ENCODE results near the gene TEX22. TPM values are rescaled to one million over a fixed set of nuclear protein-coding genes. Genes with fewer than 3 reads are reported as not detected.

TEX22 gene
- total RNA-seq, 1 donor from 2014 or later, result 4.8 TPM

DNA sequence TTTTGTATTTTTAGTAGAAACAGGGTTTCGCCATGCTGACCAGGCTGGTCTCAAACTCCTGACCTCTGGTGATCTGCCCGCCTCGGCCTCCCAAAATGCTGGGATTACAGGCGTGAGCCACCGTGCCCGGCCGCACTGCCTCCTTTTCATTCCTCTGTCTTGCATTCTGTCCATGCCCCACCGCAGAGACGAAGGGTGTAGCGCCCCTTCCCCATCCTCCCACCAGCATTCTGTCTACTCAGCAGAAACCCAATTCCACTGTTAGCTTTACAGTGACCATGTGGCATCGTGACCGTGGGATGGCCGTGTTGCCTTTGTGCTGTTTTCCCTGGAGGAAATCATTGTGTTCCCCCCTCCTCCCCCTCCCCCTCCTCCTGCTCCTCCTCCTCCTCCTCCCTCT is 10.3 kb downstream of the TEX22 start:
- peaks cover 28% of the 10 kb centered on the region for H3K9me3 Mint-ChIP-seq
- no peak for DNase-seq (ENCODE audit: low spot score in 2 of 2, unreplicated experiment in 2 of 2)
- H3K27me3 Mint-ChIP-seq (ENCODE audit: low read depth), result peaks cover 49% of the 10 kb centered on the region
- H3K4me3 Mint-ChIP-seq, result no peak overlapping the region
- peaks cover 7% of the 10 kb centered on the region for H3K36me3 Mint-ChIP-seq
- TF ChIP-seq, protein P1, sequence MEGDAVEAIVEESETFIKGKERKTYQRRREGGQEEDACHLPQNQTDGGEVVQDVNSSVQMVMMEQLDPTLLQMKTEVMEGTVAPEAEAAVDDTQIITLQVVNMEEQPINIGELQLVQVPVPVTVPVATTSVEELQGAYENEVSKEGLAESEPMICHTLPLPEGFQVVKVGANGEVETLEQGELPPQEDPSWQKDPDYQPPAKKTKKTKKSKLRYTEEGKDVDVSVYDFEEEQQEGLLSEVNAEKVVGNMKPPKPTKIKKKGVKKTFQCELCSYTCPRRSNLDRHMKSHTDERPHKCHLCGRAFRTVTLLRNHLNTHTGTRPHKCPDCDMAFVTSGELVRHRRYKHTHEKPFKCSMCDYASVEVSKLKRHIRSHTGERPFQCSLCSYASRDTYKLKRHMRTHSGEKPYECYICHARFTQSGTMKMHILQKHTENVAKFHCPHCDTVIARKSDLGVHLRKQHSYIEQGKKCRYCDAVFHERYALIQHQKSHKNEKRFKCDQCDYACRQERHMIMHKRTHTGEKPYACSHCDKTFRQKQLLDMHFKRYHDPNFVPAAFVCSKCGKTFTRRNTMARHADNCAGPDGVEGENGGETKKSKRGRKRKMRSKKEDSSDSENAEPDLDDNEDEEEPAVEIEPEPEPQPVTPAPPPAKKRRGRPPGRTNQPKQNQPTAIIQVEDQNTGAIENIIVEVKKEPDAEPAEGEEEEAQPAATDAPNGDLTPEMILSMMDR (IDR thresholded peaks at IDR 0.05; ENCODE audit: unreplicated experiment), result no peak
- H3K27ac Mint-ChIP-seq, result no peak overlapping the region
- peaks cover 3% of the 10 kb centered on the region for H3K4me1 Mint-ChIP-seq

DNA sequence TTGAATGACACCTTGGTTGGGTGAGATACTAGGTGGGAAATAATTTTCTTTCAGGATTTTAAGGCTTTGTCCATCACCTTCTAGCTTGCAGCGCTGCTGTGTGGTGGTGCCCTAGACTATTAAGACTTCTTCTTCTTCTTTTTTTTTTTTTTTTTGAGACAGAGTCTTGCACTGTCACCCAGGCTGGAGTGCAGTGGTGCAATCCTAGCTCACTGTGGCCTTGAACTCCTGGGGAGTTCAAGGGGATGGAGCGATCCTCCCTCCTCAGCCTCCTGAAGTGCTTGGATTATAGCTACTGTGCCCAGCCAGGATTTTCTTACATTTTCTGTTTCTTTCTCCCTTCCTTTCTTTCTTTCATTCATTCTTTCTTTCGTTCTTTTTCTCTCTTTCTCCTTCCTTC is 11.0 kb downstream of the TEX22 start:
- Mint-ChIP-seq H3K27ac (no peak overlapping the region), H3K36me3 (peaks cover 7% of the 10 kb centered on the region), H3K27me3 (ENCODE audit: low read depth) (peaks cover 51% of the 10 kb centered on the region), H3K4me1 (peaks cover 3% of the 10 kb centered on the region), H3K4me3 (no peak overlapping the region), H3K9me3 (peaks cover 22% of the 10 kb centered on the region)
- TF ChIP-seq, protein P1 (IDR thresholded peaks at IDR 0.05; ENCODE audit: unreplicated experiment), result no peak
- no peak for DNase-seq (ENCODE audit: low spot score in 2 of 2, unreplicated experiment in 2 of 2)

DNA sequence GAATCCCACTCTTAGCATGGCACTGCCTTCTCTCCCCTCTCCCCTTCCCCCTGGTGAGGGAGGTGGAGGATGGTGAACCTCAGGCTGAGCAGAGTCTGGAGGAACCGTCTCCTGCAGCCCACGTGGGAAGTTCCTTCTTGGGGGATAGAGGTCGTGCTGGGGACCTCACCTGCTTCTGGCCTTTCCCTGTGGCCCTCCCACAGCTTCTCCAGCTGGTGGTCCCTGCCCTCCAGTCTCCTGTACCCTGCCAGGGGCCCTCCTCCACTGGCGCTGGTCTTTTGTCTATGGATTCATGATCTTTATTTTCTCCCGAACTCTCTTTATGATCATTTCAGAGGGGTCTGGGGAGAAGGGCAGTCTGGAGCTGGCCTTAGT is 12.3 kb downstream of the TEX22 start:
- Mint-ChIP-seq H3K27me3 (ENCODE audit: low read depth) (peaks cover 51% of the 10 kb centered on the region), H3K4me3 (peak overlapping the region; percentile 56), H3K4me1 (peaks cover 4% of the 10 kb centered on the region), H3K27ac (no peak overlapping the region), H3K36me3 (peaks cover 7% of the 10 kb centered on the region), H3K9me3 (peaks cover 11% of the 10 kb centered on the region)
- TF ChIP-seq, protein P1 (IDR thresholded peaks at IDR 0.05; ENCODE audit: unreplicated experiment), result no peak
- DNase-seq (ENCODE audit: low spot score in 2 of 2, unreplicated experiment in 2 of 2), result no peak

DNA sequence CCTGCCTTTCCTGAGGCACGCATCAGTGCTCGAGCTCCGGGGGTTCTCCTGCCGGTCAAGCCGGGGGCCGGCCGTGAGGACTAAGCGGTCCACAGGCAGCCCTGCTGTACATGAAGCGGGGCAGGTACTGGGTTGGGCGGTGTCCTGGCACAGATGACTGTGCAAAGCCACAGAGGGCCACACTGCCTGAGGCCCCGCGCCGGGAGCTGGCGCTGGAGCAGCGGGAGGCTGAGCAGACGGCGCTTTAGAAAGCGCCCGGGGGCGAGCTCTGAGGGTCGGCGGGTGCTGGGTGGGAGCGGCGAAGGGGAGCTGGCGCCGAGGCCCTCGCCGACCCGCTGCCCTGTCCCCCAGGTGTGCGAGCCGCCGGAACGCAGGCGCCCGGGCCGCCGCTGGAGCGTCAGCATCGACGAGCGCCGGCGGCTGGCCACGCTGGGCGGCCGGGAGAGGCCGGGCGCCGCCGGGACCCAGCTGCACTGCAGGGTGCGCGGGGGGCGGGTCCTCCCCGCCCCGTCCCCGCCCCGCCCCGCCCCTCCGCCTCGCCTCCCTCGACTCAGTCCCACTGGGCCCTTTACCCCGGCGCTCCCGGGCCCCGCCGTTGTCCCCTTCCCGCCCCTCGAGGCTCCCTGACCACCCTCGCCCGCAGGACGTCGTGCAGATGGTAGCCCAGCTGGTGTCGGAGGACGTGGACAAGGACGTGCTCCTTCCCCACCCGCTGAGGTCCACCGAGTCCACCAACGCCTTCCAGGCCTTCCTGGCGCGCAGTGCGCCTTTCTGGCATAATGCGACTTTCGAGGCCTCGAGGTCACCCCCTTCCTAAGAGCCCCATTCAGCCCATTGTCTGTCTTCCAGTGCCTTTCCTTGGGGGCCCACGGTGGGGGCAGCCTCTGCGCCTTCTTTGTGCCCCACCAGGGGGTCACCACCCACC is 12.9 kb downstream of the TEX22 start:
- DNase-seq (ENCODE audit: low spot score in 2 of 2, unreplicated experiment in 2 of 2), result no peak

DNA sequence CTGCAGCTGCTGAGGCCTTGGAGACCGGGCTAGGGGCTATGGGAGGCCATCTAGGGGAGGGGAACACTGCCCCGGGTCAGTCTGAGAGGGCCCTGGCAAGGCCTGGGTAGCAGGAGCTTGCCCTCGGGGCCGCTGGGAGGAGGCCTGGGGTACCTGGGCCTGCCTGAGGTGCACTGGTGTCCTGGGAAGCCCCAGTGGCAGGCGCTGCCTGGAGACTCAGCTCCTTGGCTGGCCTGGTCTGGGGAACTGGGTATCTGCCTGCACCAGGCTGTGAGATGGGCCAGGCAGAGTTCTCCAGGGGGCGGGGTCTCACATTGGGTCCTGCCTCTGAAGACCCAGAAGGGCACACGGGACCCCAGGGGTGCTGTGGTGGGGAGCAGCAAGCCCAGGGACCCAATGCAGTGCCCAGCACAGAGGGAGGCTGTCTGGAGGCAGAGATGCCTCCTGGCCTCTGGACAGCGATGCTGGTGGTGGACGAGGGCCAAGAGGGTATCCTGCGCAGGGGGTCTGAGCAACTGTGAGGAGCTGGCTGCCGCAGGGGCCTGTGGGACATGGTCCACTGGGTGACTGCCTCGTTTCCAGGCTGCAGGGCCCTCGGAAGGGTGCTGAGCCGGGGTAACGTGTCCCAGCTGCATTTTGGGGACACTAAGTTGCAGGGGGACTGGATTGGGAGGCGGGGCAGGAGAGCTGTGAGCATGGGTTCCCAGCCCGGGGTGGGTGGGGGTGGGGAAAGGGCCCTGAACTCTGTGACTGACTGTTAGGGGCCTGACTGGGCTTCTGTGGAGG is 13.8 kb downstream of the TEX22 start:
- Mint-ChIP-seq H3K4me1 (peaks cover 8% of the 10 kb centered on the region), H3K4me3 (peak overlapping the region; percentile 37), H3K9me3 (no peaks in the 10 kb centered on the region), H3K27ac (no peak overlapping the region), H3K27me3 (ENCODE audit: low read depth) (peaks cover 49% of the 10 kb centered on the region), H3K36me3 (peaks cover 5% of the 10 kb centered on the region)
- TF ChIP-seq, protein P1 (IDR thresholded peaks at IDR 0.05; ENCODE audit: unreplicated experiment), result no peak
- DNase-seq (ENCODE audit: low spot score in 2 of 2, unreplicated experiment in 2 of 2), result no peak

More for the DNA sequence above, 12.9 kb downstream of the TEX22 start:
- Mint-ChIP-seq H3K27me3 (ENCODE audit: low read depth) (peaks cover 49% of the 10 kb centered on the region), H3K36me3 (peaks cover 4% of the 10 kb centered on the region), H3K4me3 (peak overlapping the region; percentile 56), H3K27ac (no peak overlapping the region), H3K9me3 (peaks cover 4% of the 10 kb centered on the region), H3K4me1 (peaks cover 4% of the 10 kb centered on the region)
- TF ChIP-seq, protein P1 (IDR thresholded peaks at IDR 0.05; ENCODE audit: unreplicated experiment), result no peak
